Suppressor macrophage (primary cell): ENCODE data around the gene TTLL9.

ENCODE experiments used
- DNase-seq, 4 experiments: peaks; one replicate each; pipeline ENCODE4 v3.0.0-alpha.2; 2020 to 2022

The TTLL9 gene

DNA sequence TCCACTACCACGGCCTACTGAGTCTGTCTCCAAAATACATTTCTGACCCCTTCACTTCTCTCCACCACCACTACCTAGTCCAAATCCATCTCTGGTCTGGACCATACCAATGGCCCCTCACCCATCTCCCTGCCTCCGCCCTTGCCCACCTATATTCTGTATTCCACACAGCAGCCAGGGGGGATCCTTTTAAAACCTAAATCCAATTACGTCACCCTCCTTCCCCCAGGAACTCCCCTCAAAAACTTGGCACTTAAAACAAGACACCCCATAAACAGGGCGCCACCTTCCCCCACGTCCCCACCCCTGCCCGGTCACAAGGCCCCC is 80.7 kb downstream of the TTLL9 start:
- no peak for DNase-seq

DNA sequence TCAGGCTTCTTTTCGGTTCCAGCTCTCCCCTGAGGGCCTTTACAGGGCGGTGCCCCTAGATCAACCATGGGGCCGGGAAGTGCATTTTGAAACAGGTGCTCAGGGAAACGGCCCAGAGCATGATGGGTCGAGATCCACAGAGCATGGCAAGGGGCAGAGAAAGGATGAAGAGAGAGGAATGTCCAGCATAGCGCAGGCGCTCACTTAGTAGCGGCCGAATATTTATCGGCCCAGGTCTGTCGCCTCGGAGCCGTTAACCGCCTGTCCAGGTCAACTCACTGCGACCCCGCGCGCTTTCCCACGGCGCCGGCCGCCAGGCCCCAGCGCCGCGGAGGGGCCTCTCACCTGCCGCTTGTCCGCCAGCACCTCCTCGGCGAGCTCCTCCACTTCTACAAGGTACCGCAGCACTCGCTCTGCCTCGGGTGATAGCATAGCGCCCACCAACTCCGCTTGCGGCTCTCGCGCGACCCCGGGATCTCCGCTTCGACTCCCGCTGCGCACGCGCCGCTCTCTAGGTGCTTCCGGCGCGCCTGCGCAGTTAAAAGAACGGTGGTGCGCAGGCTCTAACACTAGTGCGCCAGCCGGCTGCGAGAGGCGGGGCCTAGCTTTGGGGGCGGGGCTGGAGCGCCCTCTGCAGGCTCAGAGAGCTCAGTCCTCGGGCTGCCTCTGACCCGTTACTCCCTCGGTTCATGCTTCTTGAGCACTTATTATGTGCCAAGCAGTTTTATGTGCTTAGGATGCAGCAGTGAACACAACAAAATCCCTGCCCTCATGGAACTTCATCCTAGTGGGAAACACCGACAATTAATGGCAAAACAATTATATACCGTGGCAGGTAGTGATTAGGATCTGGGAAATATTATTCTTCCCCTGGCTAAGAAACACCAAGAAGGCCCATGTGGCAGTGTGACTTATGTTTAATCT is 81.4 kb downstream of the TTLL9 start, which contains the start of gene PDRG1:
Gene PDRG1 (minus strand): TSS at position 517 of the 924 bp plus-strand sequence. CDS start 85 bp downstream, at position 432.
- peak; percentile 99 to 100 (median 99) for DNase-seq

DNA sequence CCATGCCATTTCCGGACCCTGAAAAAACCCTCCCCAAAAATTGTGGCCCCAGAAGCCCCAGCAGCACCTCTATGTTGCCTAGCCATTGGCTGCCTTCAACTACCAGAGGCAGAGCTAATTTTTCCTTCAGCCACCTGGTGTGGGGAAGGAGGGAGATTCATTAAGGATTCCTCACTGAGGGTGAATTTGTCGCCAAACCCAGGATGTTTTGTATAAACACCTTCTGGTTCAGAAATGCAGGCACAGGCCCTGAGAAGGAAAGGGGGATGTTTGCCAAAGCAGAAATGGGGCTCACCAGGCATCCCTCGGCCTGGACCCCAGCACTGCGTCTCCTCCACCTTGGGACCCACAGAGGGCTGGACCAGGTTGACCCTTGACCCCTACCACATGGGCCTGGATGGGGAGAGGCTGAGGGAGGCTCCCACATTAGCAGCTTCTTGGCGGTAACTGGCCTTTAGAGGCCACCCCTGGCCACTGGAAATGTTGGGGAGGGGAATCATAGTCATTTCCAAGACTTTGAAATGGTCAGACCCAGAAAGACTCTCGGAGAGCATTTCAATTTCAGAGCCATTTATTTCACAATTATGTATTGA is 83.2 kb downstream of the TTLL9 start:
- no peak for DNase-seq

DNA sequence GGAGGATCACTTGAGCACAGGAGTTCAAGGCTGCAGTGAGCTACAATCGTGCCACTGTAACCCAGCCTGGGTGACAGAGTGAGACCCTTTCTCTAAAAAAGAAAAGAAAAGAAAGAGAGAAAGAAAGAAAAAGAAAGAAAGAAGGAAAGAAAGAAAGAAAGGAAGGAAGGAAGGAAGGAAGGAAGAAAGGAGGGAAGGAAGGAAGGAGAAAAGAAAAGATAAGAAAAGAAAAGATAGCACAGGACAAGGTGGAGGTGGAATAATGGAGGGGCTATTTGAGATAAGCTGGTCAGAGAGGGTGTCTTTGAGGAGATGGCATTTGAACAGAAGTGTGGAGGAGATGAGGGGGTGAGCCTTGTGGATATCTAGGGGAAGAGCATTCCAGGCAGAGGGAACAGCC is 84.1 kb downstream of the TTLL9 start:
- DNase-seq = no peak

DNA sequence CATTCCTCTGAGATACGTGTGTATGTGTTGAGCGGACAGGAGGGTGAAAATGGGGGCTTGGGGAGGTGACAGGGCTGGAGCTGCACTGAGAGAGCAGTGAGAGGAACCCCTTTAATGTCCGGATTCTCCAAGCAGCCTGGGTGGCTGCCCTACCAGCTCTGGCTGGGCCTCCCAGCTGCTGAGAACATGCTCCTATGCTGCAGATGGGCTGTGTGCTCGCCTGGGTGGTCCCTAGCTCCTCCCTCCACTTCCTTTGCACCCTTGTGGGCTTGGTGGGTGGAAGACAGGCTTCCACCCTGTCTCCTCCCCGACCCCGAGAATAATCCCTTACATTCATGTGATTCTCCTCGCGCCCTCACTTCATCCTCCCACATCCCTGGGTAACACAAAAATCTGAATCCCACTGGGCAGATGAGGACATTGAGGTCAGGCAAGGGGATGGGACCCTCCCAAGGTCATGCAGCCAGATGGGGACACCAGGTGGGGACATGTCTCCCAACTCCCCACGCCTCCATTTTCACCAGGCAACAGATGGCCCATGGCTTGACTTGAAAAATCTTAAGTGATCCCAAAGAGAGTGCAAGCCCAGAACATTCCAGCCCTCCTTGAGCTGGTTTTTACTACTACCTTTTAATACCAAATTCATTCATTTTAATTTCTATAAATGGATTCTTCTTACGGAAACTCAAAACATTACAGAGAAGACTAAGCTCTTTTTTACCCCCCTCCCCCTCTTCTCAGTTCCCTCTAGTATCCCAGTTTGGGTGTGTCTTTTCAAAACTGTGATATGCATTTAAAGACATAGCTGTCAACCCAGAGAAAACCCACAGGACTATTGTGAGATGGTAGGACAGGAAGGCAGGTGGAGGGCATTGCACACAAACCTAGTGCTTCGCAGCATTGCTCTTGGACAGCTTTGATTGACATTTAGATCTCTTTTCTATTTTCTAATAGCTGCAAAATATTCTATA is 86.4 kb downstream of the TTLL9 start:
- no peak for DNase-seq

DNA sequence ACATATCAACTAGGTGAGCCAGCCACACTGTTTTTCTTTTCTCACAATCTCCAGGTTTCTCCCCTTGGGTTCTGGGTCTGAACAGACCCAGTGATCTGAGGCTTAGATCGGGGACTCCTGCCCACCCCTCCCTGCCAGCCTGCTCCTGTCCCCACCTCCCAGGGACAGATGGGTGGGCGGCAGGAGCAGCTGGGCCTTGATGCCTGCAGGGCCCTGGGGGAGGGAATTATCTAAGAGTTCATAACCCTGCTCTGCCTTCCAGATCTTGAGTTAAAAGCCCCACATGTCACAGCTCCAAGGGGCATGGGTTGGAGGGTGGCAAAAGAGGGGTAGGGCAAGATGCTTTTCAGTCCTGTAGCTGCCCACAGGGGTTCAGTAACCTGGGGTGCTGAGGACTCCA is 92.3 kb downstream of the TTLL9 start:
- DNase-seq = no peak

DNA sequence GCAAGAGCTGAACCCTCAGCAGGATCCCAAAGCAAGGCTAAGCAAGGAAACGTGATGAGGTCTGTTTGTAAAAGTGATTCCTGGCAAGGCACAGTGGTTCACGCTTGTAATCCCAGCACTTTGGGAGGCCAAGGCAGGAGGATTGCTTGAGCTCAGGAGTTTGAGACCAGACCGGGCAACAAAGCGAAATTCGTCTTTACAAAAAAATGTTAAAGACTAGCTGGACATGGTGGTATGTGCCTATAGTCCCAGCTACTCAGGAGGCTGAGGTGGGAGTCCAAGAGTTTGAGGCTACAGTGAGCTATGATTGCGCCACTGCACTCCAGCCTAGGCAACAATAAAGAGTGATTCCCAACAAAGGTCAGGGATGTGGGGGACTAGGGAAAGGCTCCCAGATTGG is 93.5 kb downstream of the TTLL9 start:
- DNase-seq = no peak

DNA sequence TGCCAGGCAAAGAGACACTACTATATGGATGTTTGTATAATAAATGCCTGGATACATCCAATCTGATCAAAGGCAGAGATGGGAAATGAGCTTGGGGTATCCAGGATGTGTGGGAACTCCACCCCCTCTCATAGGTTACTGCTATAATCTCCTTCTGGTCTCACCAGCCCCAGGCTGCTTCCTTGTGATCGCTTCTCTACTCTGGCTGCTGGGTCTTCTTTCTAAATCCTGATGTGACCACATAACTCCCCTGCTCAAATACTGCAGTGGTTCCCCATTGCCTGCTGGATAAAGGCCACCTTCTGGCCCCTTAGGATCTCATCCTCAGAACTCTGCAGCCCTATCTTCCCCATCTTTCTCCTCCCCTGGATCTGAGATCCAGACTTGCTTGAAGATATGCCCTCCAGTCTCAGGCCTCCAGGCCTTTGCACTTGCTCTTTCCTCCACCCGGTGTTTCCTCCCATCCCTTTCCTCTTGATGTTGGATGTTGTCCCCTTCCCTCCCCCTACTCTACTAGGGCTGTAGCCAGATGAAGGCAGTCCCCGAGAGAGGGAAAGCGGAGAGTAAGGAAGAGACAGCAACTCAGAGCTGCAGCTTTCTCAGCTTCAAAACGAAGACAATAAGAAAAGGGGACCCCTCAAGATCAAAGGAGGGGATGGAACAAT is 96.7 kb downstream of the TTLL9 start:
- no peak for DNase-seq

DNA sequence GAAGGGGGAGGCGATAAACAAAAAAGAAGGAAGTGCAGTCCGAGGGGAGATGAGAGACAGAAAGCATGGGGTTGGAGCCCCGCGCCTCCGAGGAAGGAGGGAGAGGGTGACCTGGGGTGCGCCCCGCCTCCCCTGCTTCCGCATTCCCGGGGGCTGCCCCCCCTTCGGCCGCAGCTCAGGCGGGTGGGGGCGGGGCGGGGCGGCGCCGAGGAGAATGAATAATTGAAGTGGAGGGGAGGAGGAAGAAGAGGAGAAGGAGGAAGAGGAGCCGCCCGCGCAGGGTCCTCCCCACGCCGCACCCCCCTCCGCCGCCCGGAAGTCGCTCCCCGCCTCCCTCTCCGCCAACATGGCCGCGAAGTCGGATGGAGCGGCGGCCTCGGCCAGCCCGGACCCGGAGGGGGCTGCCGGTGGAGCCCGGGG is 97.4 kb downstream of the TTLL9 start, which contains the start of gene XKR7:
Gene XKR7 (plus strand): TSS at position 322 of the 420 bp plus-strand sequence. CDS start 25 bp downstream, at position 347.
- peak; percentile 12 to 56 (median 38) for DNase-seq

DNA sequence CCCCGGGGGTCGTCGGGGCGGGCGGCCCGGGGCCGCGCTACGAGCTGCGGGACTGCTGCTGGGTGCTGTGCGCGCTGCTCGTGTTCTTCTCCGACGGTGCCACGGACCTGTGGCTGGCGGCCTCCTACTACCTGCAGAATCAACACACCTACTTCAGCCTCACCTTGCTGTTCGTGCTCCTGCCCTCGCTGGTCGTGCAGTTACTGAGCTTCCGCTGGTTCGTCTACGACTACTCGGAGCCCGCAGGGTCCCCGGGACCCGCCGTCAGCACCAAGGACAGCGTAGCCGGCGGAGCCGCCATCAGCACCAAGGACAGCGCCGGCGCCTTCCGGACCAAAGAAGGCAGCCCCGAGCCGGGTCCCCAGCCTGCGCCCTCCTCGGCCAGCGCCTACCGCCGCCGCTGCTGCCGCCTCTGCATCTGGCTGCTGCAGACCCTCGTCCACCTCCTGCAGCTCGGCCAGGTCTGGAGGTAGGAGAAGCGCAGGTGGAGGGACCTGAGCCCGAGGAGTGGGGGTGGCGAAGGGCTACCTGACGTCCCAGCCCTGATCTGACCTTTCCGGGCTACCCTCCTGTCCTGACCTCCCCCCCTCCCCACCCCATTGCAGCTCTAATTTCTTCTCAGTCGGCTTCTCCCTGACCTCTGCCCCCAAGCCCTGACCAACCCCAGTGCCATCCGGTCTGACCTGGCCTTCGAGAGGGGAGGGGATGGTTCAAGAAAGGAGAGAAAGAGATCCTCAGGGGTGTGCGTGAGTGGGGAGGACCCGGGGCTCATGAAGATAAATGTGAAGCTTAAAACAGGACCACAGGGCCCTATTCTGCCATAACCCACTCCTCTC is 98.1 kb downstream of the TTLL9 start:
- DNase-seq = peak; percentile 75 to 90 (median 88)

DNA sequence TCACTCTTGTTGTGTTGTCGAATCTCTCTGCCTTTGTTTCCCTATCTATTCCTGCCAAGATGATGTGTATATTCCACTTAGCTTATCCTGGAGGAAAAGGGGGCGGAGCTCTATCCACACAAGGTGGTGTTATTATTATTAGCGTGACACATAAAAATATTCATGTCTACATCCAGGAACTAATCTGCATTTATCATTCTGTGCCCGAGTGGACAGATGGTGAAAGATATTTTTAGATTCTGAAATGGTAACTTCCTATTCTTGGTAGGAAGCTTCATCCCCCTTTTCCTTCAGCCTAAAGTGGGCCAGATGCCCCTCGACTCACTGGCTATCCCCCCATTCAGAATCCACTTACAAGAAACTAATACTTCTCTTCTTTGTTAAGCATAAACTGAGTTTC is 99.6 kb downstream of the TTLL9 start:
- DNase-seq = no peak

DNA sequence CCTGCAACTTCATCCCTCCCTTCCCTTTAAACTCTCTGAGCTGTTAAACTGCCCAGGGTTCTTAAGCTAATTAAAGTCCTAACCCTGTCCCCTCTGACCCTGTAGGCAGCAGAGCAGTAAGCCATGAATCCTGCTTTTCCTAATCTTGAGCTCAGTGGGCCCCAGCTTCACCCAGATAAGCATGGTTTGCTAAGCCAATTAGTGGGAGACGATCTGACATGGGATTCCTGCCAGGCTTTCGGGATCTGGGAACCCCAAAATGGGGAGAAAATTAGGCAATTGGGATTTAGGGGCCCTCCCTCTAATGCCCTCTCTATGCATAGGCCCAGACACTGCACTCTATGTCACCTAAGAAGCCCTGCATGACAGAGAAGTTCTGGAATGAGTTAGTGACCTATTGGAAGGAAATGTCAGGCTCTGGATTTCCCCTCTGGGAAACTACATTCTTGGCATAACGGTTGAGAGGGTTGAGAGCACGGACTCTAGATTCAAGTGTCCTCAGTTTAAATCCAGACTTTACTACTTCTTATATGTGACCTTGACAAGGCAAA is 102.1 kb downstream of the TTLL9 start:
- no peak for DNase-seq

DNA sequence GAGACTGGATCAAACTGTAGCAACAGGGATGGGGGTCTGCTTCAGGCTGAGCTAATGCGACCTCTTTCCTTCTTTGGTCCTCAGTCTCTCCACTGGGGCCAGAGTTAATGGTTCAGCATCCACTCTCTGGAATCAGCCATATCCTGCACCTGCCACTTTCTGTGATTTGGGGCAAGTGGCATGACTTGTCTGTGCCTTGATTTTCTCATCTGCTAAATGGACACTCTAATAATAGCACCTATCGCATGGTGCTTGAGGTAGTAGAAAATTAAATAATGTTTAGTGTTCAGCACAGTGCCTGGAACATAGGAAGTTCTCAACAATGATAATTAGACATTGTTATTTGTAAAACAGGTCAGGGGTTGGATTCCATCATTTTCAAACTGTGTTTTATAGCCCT is 103.9 kb downstream of the TTLL9 start:
- no peak for DNase-seq

DNA sequence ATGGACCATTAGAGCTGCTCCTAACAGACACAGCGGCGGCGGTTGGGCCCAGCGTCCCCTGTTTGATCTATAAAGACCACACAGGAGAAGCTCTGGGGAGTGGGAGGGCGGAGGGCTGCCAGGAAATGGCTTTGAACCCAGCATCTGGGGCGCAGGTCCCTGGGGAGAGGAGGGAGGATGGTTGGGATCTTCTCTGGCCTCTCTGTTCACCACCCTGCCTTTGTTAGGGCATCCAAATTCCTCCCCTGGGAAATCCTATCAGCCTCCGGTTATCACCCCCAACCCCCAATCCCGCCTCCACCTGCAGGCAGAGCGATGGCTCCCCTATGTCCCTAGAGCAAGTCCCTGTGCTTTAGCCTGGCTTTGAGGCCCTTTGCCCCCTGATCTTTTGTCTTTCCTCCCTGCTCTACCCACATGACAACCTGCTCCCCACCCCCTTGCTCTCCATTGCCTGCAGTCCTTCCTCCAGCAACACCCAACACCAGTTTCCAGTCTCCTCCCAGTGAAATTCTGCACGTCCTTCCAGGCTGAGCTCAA is 104.6 kb downstream of the TTLL9 start:
- DNase-seq = no peak

DNA sequence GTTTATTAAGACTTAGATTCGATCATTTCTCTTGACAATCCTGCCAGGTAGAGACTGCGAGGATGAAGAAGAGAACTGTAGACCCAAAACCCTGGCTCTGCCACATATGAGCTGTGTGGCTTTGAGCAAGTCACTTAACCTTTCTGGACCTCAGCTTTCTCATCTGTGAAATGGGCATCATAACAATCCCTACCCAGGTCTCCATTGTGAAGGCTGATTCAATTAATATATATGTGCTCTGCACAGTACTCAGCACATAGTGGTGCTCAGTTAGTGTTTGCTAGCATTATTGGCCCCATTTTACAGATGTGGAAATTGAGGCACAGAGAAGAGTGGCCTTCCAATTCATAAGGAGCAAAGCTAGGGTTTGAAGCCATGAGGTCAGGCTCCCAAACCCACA is 105.4 kb downstream of the TTLL9 start:
- no peak for DNase-seq

DNA sequence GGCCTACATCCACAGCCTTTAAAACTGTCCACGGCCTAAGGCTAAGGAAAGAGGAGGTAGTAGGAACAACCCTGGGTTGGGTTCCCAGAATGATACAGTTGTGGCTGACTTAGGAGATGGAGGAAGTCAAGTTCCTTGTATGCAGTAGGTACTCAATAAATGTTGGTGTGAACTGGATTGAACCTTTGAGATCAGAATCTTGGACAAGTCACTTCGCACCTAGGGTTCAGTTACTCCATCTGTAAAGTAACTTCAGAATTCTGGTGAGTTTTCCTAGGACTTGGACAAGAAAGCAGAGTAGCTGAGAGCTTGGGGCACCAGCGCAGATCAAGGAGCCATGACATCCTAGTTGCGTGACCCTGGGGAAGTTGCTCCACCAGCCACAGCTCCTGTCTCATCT is 106.6 kb downstream of the TTLL9 start:
- DNase-seq = no peak

DNA sequence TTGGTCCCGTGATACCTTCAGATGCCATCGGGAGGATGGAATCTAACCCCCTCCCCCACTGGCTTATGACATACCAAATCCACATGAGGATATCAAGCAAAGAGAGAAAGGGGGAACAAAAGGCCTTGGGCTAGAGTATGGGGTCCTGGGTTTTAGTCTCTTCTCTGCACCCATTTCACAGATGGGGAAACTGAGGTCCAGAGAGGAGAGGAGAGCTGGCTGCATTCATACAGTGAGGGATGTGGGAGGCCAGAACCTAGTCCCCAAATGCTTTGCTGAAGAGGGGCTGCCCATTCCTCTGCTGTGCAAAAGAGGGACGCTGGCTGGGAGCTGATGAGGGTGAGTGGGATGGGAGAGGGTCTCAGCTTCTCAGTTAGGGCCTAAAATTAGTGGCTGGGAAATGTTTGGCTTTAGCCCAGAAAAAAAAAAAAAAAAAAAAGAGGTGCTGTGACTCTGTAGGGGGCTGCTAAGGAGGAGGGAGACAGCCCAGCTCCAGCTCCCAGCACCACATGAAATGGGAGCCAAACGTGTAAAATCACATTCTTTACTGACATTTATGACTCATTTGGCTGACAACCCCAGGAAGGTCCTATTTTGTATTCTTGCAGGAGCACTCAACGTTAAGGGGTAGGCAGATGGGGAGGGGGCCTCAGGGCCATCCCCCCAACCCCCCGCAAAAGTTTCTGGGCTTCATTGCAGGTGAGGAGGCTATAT is 109.4 kb downstream of the TTLL9 start:
- no peak for DNase-seq

DNA sequence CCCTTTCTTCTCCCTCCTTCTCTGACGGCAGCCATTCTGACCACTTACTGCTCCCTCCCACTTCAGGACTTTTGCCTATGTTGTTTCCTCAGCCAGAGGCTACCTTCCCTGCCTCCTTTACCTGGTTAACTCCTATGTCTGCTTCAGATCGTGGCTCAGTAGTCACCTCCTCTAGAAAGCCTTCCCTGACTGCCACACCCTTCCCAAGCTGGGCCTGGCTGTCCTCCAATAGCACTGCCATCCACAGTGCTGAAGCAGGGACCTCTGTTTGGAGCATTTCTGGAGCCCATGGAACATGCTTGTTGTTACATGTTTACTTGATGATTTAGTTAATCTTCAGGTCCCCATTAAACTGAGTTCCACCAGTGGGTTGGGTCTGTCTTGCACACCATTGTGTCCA is 111.3 kb downstream of the TTLL9 start:
- DNase-seq = no peak

DNA sequence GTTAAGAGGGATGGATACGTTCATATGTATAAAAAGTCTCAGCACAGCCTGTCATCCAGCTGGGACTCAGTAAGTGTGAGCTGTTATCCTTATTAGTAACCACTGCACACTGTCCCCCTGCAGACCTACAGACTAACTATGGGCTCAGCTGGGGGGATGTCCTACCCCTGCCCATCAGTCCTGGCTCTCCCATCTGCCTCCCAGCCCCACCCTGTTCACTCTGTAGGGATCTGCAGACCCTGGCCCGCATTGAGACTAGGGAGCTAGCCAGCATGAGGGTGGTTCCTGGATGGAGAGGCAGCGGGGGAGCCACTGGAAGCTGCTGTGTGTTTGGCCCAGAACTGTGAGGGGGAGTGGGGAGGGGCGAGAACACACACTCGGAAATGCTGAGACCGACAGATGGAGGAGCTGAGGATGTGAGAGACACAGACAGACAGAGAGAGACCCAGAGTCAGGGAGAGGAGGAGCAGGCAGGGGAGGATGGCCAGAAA is 114.6 kb downstream of the TTLL9 start:
- DNase-seq = no peak

DNA sequence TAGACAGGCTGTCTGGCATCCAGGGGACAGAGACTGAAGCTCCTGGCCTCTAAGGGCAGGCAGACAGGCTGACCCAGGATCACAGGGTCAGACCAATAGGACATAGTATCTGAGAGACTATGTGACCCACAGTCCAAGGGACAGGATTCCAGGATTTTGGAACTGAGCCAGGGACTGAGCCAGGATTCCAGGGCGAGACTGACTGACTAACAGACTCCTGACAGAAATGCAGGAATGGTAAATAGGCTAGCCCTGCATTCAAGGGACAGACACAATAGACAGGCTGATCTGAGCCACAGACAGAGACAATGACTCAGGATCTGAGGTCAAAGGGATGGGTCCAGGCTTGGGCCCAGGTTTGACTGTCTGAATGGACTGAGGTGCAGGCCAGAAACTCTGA is 117.3 kb downstream of the TTLL9 start:
- no peak for DNase-seq
